HG03457 (cell line): ENCODE data around the gene CXCL14.
"Not testable (repeated sequence)": the region's sequence is repeated elsewhere in the genome, so short reads cannot be mapped to it uniquely, and the experiment has no call there.

Experiments
- ATAC-seq: cut with Tn5 transposase; IDR thresholded peaks from one replicate; pipeline ENCODE4 v1.9.1; 2021; ENCODE audit warnings: moderate number of reproducible peaks; ENCODE audit not compliant: unreplicated experiment

CXCL14 gene

GRCh38 chr5:135545099-135545498, 33.7 kb downstream of the CXCL14 start:
- ATAC-seq, result no peak

GRCh38 chr5:135543485-135544304, 35.1 kb downstream of the CXCL14 start:
- no peak for ATAC-seq

GRCh38 chr5:135543001-135543484, 35.7 kb downstream of the CXCL14 start:
- ATAC-seq, result no peak

GRCh38 chr5:135541807-135542502, 36.8 kb downstream of the CXCL14 start:
- no peak for ATAC-seq

GRCh38 chr5:135539430-135540005, 39.3 kb downstream of the CXCL14 start:
- no peak for ATAC-seq

GRCh38 chr5:135538261-135538660, 40.5 kb downstream of the CXCL14 start:
- no peak for ATAC-seq

- ATAC-seq, result no peak
Measured at GRCh38 chr5:135537745-135538144, 41.0 kb downstream of the CXCL14 start.

GRCh38 chr5:135537271-135537670, 41.5 kb downstream of the CXCL14 start:
- no peak for ATAC-seq

GRCh38 chr5:135535820-135536801, 42.7 kb downstream of the CXCL14 start, which contains the start of gene NEUROG1:
TSS of gene NEUROG1 (minus strand) at chr5:135535964. CDS start at chr5:135535690, 274 bp downstream.
- no peak for ATAC-seq

GRCh38 chr5:135535420-135535819, 43.4 kb downstream of the CXCL14 start:
- ATAC-seq, result no peak

- ATAC-seq, result no peak
Measured at GRCh38 chr5:135534609-135535419, 44.0 kb downstream of the CXCL14 start.

GRCh38 chr5:135533794-135534193, 45.0 kb downstream of the CXCL14 start:
- no peak for ATAC-seq

GRCh38 chr5:135533334-135533733, 45.5 kb downstream of the CXCL14 start:
- no peak for ATAC-seq

- ATAC-seq, result not testable (repeated sequence)
Measured at GRCh38 chr5:135529576-135529975, 49.2 kb downstream of the CXCL14 start.

- no peak for ATAC-seq
Measured at GRCh38 chr5:135526924-135527323, 51.9 kb downstream of the CXCL14 start.

GRCh38 chr5:135521964-135522363, 56.8 kb downstream of the CXCL14 start:
- no peak for ATAC-seq
